ENCODE results near the gene GRB10.

GRB10 gene

DNA sequence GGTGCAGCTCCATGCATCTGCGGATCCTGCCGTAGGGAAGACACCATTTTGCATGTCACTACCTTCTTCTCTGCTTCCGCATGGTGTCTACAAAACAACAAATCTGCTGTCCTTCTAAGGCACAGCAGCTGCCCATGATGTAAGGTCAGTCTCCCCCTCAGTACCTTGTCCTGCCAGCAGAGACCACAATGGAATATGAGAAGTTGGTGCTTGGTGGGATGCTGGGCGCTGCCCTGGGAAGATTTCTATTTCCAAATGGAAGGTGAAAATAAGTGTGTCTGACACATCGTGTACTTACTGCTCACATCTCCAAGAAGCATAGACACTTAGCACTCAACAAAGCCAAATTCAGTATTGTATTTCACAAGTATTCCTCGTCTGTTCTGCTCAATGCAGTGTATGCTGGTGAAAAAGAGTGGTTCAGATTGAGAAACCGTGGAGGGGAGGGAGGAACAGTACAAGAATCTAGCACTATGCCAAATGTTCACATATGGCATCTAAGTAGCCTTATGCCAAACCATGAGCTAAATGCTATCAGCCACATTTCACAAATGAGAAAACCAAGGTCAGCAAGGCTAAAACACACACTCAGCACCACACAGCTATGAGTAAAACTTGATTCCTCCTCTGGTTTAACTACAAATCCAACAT is 95.0 kb downstream of the GRB10 start:
- no peak for DNase-seq
- H3K27me3 ChIP-seq (ENCODE audit: insufficient read depth, low read depth, severe bottlenecking): no peaks in the 10 kb centered on the region
- H3K4me3 ChIP-seq (ENCODE audit: low read depth, low read length): no peak overlapping the region
- H3K9me3 ChIP-seq (ENCODE audit: severe bottlenecking): no peaks in the 10 kb centered on the region
- H3K27ac ChIP-seq: no peak overlapping the region
- TF ChIP-seq, protein P1, sequence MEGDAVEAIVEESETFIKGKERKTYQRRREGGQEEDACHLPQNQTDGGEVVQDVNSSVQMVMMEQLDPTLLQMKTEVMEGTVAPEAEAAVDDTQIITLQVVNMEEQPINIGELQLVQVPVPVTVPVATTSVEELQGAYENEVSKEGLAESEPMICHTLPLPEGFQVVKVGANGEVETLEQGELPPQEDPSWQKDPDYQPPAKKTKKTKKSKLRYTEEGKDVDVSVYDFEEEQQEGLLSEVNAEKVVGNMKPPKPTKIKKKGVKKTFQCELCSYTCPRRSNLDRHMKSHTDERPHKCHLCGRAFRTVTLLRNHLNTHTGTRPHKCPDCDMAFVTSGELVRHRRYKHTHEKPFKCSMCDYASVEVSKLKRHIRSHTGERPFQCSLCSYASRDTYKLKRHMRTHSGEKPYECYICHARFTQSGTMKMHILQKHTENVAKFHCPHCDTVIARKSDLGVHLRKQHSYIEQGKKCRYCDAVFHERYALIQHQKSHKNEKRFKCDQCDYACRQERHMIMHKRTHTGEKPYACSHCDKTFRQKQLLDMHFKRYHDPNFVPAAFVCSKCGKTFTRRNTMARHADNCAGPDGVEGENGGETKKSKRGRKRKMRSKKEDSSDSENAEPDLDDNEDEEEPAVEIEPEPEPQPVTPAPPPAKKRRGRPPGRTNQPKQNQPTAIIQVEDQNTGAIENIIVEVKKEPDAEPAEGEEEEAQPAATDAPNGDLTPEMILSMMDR (IDR thresholded peaks at IDR 0.05; ENCODE audit: low read depth, low read length): no peak
- no peaks in the 10 kb centered on the region for H3K36me3 ChIP-seq

DNA sequence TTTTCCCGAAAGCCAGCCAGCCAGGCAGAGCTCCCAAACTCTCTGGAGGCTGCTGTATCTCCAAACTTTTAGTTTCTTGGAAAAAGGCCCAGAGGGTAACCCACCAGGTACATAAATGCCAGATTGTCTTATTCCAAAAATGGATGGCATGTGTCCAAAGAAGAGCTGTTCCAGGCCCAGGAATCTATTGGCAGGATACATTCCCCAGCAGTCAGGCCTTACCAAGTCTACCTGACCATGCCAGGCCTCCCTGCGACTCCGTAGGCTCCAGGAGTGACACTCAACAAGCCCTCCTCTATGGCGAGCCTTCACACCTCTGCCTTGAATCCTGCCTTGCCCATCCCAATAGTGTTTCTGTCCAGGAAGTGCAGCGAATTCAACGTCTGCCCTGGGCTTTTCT is 95.6 kb downstream of the GRB10 start:
- Histone ChIP-seq H3K4me3 (ENCODE audit: low read depth, low read length) (no peak overlapping the region), H3K27ac (no peak overlapping the region), H3K27me3 (ENCODE audit: insufficient read depth, low read depth, severe bottlenecking) (no peaks in the 10 kb centered on the region), H3K9me3 (ENCODE audit: severe bottlenecking) (no peaks in the 10 kb centered on the region), H3K36me3 (no peaks in the 10 kb centered on the region)
- DNase-seq: no peak
- TF ChIP-seq, protein P1 (IDR thresholded peaks at IDR 0.05; ENCODE audit: low read depth, low read length): no peak

GRCh38 chr7:50685135-50686065 is 97.3 kb downstream of the GRB10 start:
- no peak overlapping the region for H3K27ac ChIP-seq
- no peak overlapping the region for H3K4me3 ChIP-seq (ENCODE audit: low read depth, low read length)
- TF ChIP-seq, protein P1 (IDR thresholded peaks at IDR 0.05; ENCODE audit: low read depth, low read length): no peak
- H3K36me3 ChIP-seq: no peaks in the 10 kb centered on the region
- no peaks in the 10 kb centered on the region for H3K27me3 ChIP-seq (ENCODE audit: insufficient read depth, low read depth, severe bottlenecking)
- no peak for DNase-seq
- no peaks in the 10 kb centered on the region for H3K9me3 ChIP-seq (ENCODE audit: severe bottlenecking)

- DNase-seq: no peak
- no peaks in the 10 kb centered on the region for H3K9me3 ChIP-seq (ENCODE audit: severe bottlenecking)
- no peak overlapping the region for H3K27ac ChIP-seq
- H3K36me3 ChIP-seq: no peaks in the 10 kb centered on the region
- H3K4me3 ChIP-seq (ENCODE audit: low read depth, low read length): no peak overlapping the region
- TF ChIP-seq, protein P1 (IDR thresholded peaks at IDR 0.05; ENCODE audit: low read depth, low read length): no peak
- H3K27me3 ChIP-seq (ENCODE audit: insufficient read depth, low read depth, severe bottlenecking): no peaks in the 10 kb centered on the region
Observed at GRCh38 chr7:50684713-50685075, 98.0 kb downstream of the GRB10 start.

- no peaks in the 10 kb centered on the region for H3K27me3 ChIP-seq (ENCODE audit: insufficient read depth, low read depth, severe bottlenecking)
- no peaks in the 10 kb centered on the region for H3K36me3 ChIP-seq
- no peak overlapping the region for H3K27ac ChIP-seq
- TF ChIP-seq, protein P1 (IDR thresholded peaks at IDR 0.05; ENCODE audit: low read depth, low read length): no peak
- no peaks in the 10 kb centered on the region for H3K9me3 ChIP-seq (ENCODE audit: severe bottlenecking)
- H3K4me3 ChIP-seq (ENCODE audit: low read depth, low read length): no peak overlapping the region
- no peak for DNase-seq
Observed at GRCh38 chr7:50684011-50684712, 98.5 kb downstream of the GRB10 start.
